IMR-90 (cell line): ENCODE measurements around the gene BEX2. TPM values are rescaled to one million over a fixed set of nuclear protein-coding genes. Genes with fewer than 3 reads are reported as not detected.

ENCODE experiments used
- ATAC-seq: fragments of 200-7000 bp; cut with Tn5 transposase; 2 replicates; pipeline ENCODE4 v1.9.1; 2020; ENCODE audit warnings: low read depth, mild to moderate bottlenecking, moderate library complexity
- BruUV-seq: library from RNA; stranded (reverse); fragments of 400-500 nt; replicated peaks from 2 replicates; lab custom pipeline; 2021; lab: Mats Ljungman, UMichigan
- CTCF ChIA-PET: fragments of 300-600 bp; formaldehyde crosslinking; extraction: SDS; loops from one replicate; lab custom pipeline; 2021; ENCODE audit warnings: antibody characterized with exemption; lab: Yijun Ruan, JAX
- POLR2A ChIA-PET: fragments of 300-600 bp; sonication (Branson Sonifier 250); formaldehyde crosslinking; loops from one replicate; lab custom pipeline; 2022; ENCODE audit warnings: antibody characterized with exemption; ENCODE audit not compliant: unreplicated experiment; lab: Charles Lee
- DNase-seq: peaks from one replicate; pipeline ENCODE4 v3.0.0; 2013
- H2AFZ ChIP-seq: replicated peaks from 2 replicates; pipeline ENCODE3; 2013; ENCODE audit warnings: low read length, mild to moderate bottlenecking; ENCODE audit not compliant: poor library complexity
- H2AK5ac ChIP-seq: 2 replicates; pipeline ENCODE4 v1.6.1; 2013; ENCODE audit warnings: low read depth, low read length, inconsistent platforms
- H2AK9ac ChIP-seq: replicated peaks from 2 replicates; pipeline ENCODE3; 2013; ENCODE audit warnings: mild to moderate bottlenecking, low read depth, low read length, moderate library complexity; ENCODE audit not compliant: poor library complexity
- H2BK120ac ChIP-seq: 2 replicates; pipeline ENCODE4 v1.6.1; 2013; ENCODE audit warnings: low read depth, low read length, inconsistent platforms
- H2BK15ac ChIP-seq: 3 replicates; pipeline ENCODE4 v1.6.1; 2013; ENCODE audit warnings: low read depth, low read length, inconsistent platforms
- H2BK20ac ChIP-seq: 2 replicates; pipeline ENCODE4 v1.6.1; 2013; ENCODE audit warnings: low read depth, mild to moderate bottlenecking, inconsistent platforms, low read length, moderate library complexity
- H2BK5ac ChIP-seq: 2 replicates; pipeline ENCODE4 v1.6.1; 2013; ENCODE audit warnings: mild to moderate bottlenecking, low read depth, low read length, inconsistent platforms; ENCODE audit not compliant: poor library complexity, severe bottlenecking
- H3K14ac ChIP-seq: replicated peaks from 2 replicates; pipeline ENCODE4 v1.6.1; 2013; ENCODE audit warnings: low read depth, low read length, inconsistent platforms
- H3K18ac ChIP-seq: 2 replicates; pipeline ENCODE4 v1.6.1; 2013; ENCODE audit warnings: low read depth, low read length, control low read depth
- H3K23ac ChIP-seq: 2 replicates; pipeline ENCODE4 v1.6.1; 2013; ENCODE audit warnings: low read depth, low read length, inconsistent platforms
- H3K27ac ChIP-seq: 2 replicates; pipeline ENCODE4 v1.5.1; 2013; ENCODE audit warnings: mild to moderate bottlenecking, control low read depth, low read length; ENCODE audit not compliant: insufficient read depth
- H3K27me3 ChIP-seq: 2 replicates; pipeline ENCODE4 v1.6.1; 2013; ENCODE audit warnings: low read length; ENCODE audit not compliant: control insufficient read depth, insufficient read depth
- H3K36me3 ChIP-seq: 2 replicates; pipeline ENCODE4 v1.6.1; 2013; ENCODE audit warnings: low read length, mixed read lengths; ENCODE audit not compliant: control insufficient read depth, insufficient read depth
- H3K4ac ChIP-seq: 2 replicates; pipeline ENCODE4 v1.6.1; 2013; ENCODE audit warnings: low read depth, low read length, inconsistent platforms
- H3K4me1 ChIP-seq: 2 replicates; pipeline ENCODE4 v1.6.1; 2013; ENCODE audit warnings: low read length, mixed read lengths; ENCODE audit not compliant: control insufficient read depth, insufficient read depth
- H3K4me2 ChIP-seq: 2 replicates; pipeline ENCODE4 v1.6.1; 2013; ENCODE audit warnings: low read depth, mild to moderate bottlenecking, control low read depth, low read length, moderate library complexity
- H3K4me3 ChIP-seq: 2 replicates; pipeline ENCODE4 v1.5.1; 2013; ENCODE audit warnings: low read depth, mild to moderate bottlenecking, control low read depth, low read length, moderate library complexity; ENCODE audit not compliant: insufficient read depth
- H3K56ac ChIP-seq: 2 replicates; pipeline ENCODE4 v1.6.1; 2013; ENCODE audit warnings: low read length, inconsistent platforms; ENCODE audit not compliant: insufficient read depth; ENCODE audit errors: extremely low read depth
- H3K79me1 ChIP-seq, 2 experiments: 2 replicates each; pipeline ENCODE4 v1.6.1; 2013; ENCODE audit warnings: low read length in 2 of 2, inconsistent platforms in 1 of 2, low read depth in 1 of 2
- H3K9ac ChIP-seq: 2 replicates; pipeline ENCODE4 v1.6.1; 2013; ENCODE audit warnings: low read depth, low read length, control low read depth
- H3K9me1 ChIP-seq: 2 replicates; pipeline ENCODE4 v1.6.1; 2013; ENCODE audit warnings: low read length, inconsistent platforms; ENCODE audit not compliant: insufficient read depth
- H3K9me3 ChIP-seq: 2 replicates; pipeline ENCODE4 v1.6.1; 2013; ENCODE audit warnings: low read length; ENCODE audit not compliant: control insufficient read depth, insufficient read depth
- H4K20me1 ChIP-seq: 2 replicates; pipeline ENCODE4 v1.6.1; 2013; ENCODE audit warnings: low read length, inconsistent platforms; ENCODE audit not compliant: insufficient read depth
- H4K5ac ChIP-seq: 2 replicates; pipeline ENCODE4 v1.6.1; 2013; ENCODE audit warnings: mild to moderate bottlenecking, low read depth, low read length, control low read depth
- H4K8ac ChIP-seq, 2 experiments: 2 replicates each; pipeline ENCODE4 v1.6.1; 2013; ENCODE audit warnings: low read depth in 2 of 2, low read length in 2 of 2, control low read depth in 1 of 2, inconsistent platforms in 1 of 2
- H4K91ac ChIP-seq: 2 replicates; pipeline ENCODE4 v1.6.1; 2013; ENCODE audit warnings: low read depth, low read length, inconsistent platforms; ENCODE audit not compliant: insufficient read depth
- BHLHE40 ChIP-seq: fragments of 150-350 bp; IDR thresholded peaks from 2 replicates; pipeline ENCODE4 v1.6.1; 2016; ENCODE audit warnings: mild to moderate bottlenecking, low read depth, low read length
- CEBPB ChIP-seq: IDR thresholded peaks from 2 replicates; pipeline ENCODE4 v1.6.1; 2012; ENCODE audit warnings: low read depth, low read length, improper control_type of control experiment
- CHD1 ChIP-seq: IDR thresholded peaks from 2 replicates; pipeline ENCODE4 v1.6.1; 2012; ENCODE audit warnings: low read depth, low read length, improper control_type of control experiment
- CTCF ChIP-seq: conservative IDR thresholded peaks from 2 replicates; pipeline ENCODE4 v1.5.1; 2012; ENCODE audit warnings: mild to moderate bottlenecking, low read depth, low read length, improper control_type of control experiment
- ELK1 ChIP-seq: fragments of 150-350 bp; IDR thresholded peaks from 2 replicates; pipeline ENCODE4 v1.6.1; 2016; ENCODE audit warnings: low read depth, mild to moderate bottlenecking, low read length, moderate library complexity, borderline replicate concordance
- FOS ChIP-seq: fragments of 150-350 bp; IDR thresholded peaks from 2 replicates; pipeline ENCODE4 v1.6.1; 2016; ENCODE audit warnings: low read depth, low read length
- MAFK ChIP-seq: IDR thresholded peaks from 2 replicates; pipeline ENCODE4 v1.6.1; 2012; ENCODE audit warnings: low read depth, low read length, improper control_type of control experiment
- MAZ ChIP-seq: IDR thresholded peaks from 2 replicates; pipeline ENCODE4 v1.6.1; 2012; ENCODE audit warnings: low read depth, mild to moderate bottlenecking, low read length, improper control_type of control experiment, moderate library complexity, borderline replicate concordance
- MXI1 ChIP-seq: IDR thresholded peaks from 2 replicates; pipeline ENCODE4 v1.6.1; 2012; ENCODE audit warnings: low read depth, mild to moderate bottlenecking, low read length, moderate library complexity, borderline replicate concordance
- NFE2L2 ChIP-seq: fragments of 150-350 bp; IDR thresholded peaks from 2 replicates; pipeline ENCODE4 v1.6.1; 2016; ENCODE audit warnings: low read depth, mild to moderate bottlenecking, low read length
- POLR2A ChIP-seq: IDR thresholded peaks from 2 replicates; pipeline ENCODE4 v1.6.1; 2012; ENCODE audit warnings: mild to moderate bottlenecking, low read depth, low read length
- RAD21 ChIP-seq: IDR thresholded peaks from 2 replicates; pipeline ENCODE4 v1.6.1; 2012; ENCODE audit warnings: low read length, improper control_type of control experiment
- RCOR1 ChIP-seq: IDR thresholded peaks from 2 replicates; pipeline ENCODE4 v1.6.1; 2012; ENCODE audit warnings: mild to moderate bottlenecking, low read length, improper control_type of control experiment; ENCODE audit not compliant: insufficient replicate concordance
- RFX5 ChIP-seq: IDR thresholded peaks from 2 replicates; pipeline ENCODE4 v1.8.0; 2012; ENCODE audit warnings: low read depth, mild to moderate bottlenecking, low read length, moderate library complexity
- SMC3 ChIP-seq: fragments of 150-350 bp; IDR thresholded peaks from 2 replicates; pipeline ENCODE4 v1.6.1; 2016; ENCODE audit warnings: low read depth, mild to moderate bottlenecking, antibody characterized with exemption, low read length, moderate library complexity
- USF2 ChIP-seq: fragments of 150-350 bp; IDR thresholded peaks from 2 replicates; pipeline ENCODE4 v1.6.1; 2017; ENCODE audit warnings: mild to moderate bottlenecking, antibody characterized with exemption, low read length, low read depth
- WGBS, 2 experiments: methylation state at CpG; one replicate each; pipeline versions ENCODE4 v1.1.5 to v1.1.7; 2013; ENCODE audit warnings: missing lambda C conversion rate in 2 of 2; ENCODE audit not compliant: insufficient read length in 1 of 2; ENCODE audit errors: extremely low coverage in 2 of 2; 5-methylcytosine and 5-hydroxymethylcytosine counted together
- dilution Hi-C: fragments of 300-500 bp; cut with HindIII; formaldehyde crosslinking; loops from one replicate; pipeline ENCODE4 v1.14.3; 2018; ENCODE audit warnings: low sequenced_read_pairs; ENCODE audit not compliant: unreplicated experiment
- in situ Hi-C: fragments of 300-500 bp; cut with MboI; formaldehyde crosslinking; loops from 3 replicates; pipeline ENCODE4 v1.14.3; 2019; ENCODE audit warnings: low sequenced_read_pairs, inconsistent platforms, mixed read lengths
- intact Hi-C: fragments of 100-400 bp; cut with micrococcal nuclease; formaldehyde crosslinking; loops from 2 replicates; pipeline ENCODE4 v1.10.0; 2022
- polyA plus RNA-seq, 3 experiments: library from polyadenylated mRNA; depleted of rRNA; stranded (reverse); fragments of >200 nt; gene quantifications; 2 replicates each; pipeline ENCODE4 v1.2.3, GENCODE V29; 2012; ENCODE audit warnings: low replicate concordance in 1 of 3
- total RNA-seq: library from RNA; depleted of rRNA; stranded (reverse); fragments of >200 nt; gene quantifications from 2 replicates; pipeline ENCODE4 v1.2.3, GENCODE V29; 2012

BEX2 gene
- total and polyA plus RNA-seq, 2 of the 4 experiments (the other 2 are of a cell fraction): 0.19 TPM; not detected in 1

- Histone ChIP-seq H2BK15ac (no peak overlapping the region), H3K9me1 (no peaks in the 10 kb centered on the region), H3K9me3 (no peaks in the 10 kb centered on the region), H3K79me1 (no peaks in the 10 kb centered on the region), H3K4me3 (no peak overlapping the region), H3K4me2 (no peak overlapping the region), H4K8ac (no peak overlapping the region), H2AFZ (no peak overlapping the region), H3K27ac (no peak overlapping the region), H2AK9ac (no peak overlapping the region), H3K27me3 (peaks cover 52% of the 10 kb centered on the region), H4K20me1 (no peaks in the 10 kb centered on the region), H4K5ac (no peak overlapping the region), H3K4ac (no peak overlapping the region), H2BK20ac (no peak overlapping the region), H3K14ac (no peak overlapping the region), H3K36me3 (no peaks in the 10 kb centered on the region), H4K91ac (no peak overlapping the region), H2AK5ac (no peak overlapping the region), H2BK120ac (no peak overlapping the region), H3K4me1 (no peaks in the 10 kb centered on the region), H3K56ac (no peak overlapping the region), H3K18ac (no peak overlapping the region), H2BK5ac (no peak overlapping the region), H3K9ac (no peak overlapping the region), H3K23ac (no peak overlapping the region)
- no peak for ATAC-seq
- no peak for TF ChIP-seq ELK1
- TF ChIP-seq MAZ: no peak
- TF ChIP-seq CEBPB: no peak
- no peak for TF ChIP-seq NFE2L2
- TF ChIP-seq CHD1: no peak
- TF ChIP-seq MXI1: no peak
- no peak for TF ChIP-seq SMC3
- no peak for TF ChIP-seq FOS
- no peak for TF ChIP-seq BHLHE40
- TF ChIP-seq RCOR1: no peak
- TF ChIP-seq POLR2A: no peak
- TF ChIP-seq MAFK: no peak
- no peak for TF ChIP-seq RFX5
- TF ChIP-seq RAD21: no peak
- no peak for TF ChIP-seq USF2
- TF ChIP-seq CTCF: no peak
- ChIA-PET POLR2A (no interaction called here), CTCF (no interaction called here)
- dilution Hi-C loops (no loop called here), intact Hi-C loops (no loop called here), in situ Hi-C loops (no loop called here)
- no peak for DNase-seq
- no TSS peak for BruUV-seq
- 43% methylated on average over 2 of the region's 4 CpGs; no CpG with 5 or more reads in 1 of the 2 experiments for WGBS, 2 experiments
Measured at GRCh38 chrX:103274284-103274683, 36.5 kb downstream of the BEX2 start.
